Erythroblast (primary cell): ENCODE results near the gene NTM.

Experiments used
- GATA1 ChIP-seq: IDR thresholded peaks from 2 replicates; pipeline ENCODE4 v1.6.1; 2011; ENCODE audit warnings: low read depth, mild to moderate bottlenecking, control low read depth, low read length, moderate library complexity
- POLR2A ChIP-seq: IDR thresholded peaks from 2 replicates; pipeline ENCODE4 v1.6.1; 2011; ENCODE audit warnings: mild to moderate bottlenecking, low read length

DNA sequence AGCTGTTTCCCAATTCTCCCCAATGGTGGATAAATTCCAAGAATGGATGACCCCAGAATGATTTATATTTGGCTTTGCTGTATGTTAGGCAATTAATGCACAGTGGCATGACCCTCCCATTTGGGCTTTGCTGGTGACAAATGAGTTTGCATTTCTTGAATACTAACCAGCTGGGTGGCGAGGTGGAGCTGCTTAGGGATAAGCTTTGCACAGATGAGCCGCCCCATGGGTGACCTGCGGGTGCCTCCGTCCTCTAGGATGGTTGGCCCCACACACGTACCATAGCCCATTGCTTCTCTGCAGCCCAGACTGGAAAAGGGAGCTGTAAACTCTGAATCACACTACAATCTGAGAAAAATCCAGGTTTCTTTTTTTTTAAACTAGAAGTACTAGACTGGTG is 94.6 kb downstream of the NTM start:
- no peak for TF ChIP-seq POLR2A
- TF ChIP-seq GATA1: no peak
